Loucy (cell line): Measurements from ENCODE around the gene TASOR2.

ENCODE experiments used
- CTCF ChIP-seq: fragments of 200-600 bp; sonication (generic); conservative IDR thresholded peaks from 2 replicates; pipeline ENCODE4 v1.5.1; 2014; ENCODE audit warnings: mild to moderate bottlenecking, antibody characterized with exemption, low read length
- EZH2phosphoT487 ChIP-seq: fragments of 200-600 bp; IDR thresholded peaks from 2 replicates; pipeline ENCODE4 v1.6.1; 2018; ENCODE audit warnings: antibody characterized with exemption, mild to moderate bottlenecking, moderate library complexity, borderline replicate concordance

DNA sequence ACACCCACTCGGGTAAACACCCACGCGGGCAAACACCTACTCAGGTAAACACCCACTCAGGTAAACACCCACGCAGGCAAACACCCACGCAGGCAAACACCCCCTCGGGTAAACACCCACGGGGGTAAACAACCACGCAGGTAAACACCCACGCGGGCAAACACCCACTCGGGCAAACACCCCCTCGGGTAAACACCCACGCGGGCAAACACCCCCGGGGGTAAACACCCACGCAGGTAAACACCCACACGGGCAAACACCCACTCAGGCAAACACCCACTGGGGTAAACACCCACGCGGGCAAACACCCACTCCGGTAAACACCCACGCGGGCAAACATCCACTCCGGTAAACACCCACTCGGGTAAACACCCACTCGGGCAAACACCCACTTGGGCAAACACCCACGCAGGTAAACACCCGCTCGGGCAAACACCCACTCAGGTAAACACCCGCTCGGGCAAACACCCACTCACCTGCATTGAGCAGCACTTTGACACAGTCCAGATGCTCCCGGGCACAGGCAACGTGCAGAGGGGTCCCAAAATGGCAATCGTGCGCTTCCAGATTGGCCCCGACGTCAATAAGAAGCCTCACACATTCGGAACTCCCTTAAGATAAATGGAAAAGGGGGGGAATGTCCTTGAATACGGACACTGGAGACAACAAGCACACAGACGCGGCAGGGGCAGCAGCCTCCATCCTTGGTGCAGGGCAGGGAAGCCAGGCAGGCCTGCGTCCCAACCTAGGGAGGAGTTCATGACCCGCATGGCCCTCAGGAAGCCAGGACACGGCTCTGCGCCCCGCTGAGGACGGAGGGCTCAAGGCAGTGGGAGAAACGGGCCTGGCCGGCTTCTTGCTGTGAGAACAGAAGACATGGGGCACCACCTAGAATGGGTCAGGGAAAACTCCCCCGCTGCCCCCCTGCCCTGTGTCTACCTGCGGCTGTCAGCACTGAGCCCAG is 35.9 kb upstream of the TASOR2 start:
- TF ChIP-seq CTCF (no peak), EZH2phosphoT487 (no peak)
